ENCODE results near the gene SENP1. TPM values are rescaled to one million over a fixed set of nuclear protein-coding genes. Genes with fewer than 3 reads are reported as not detected.

Gene SENP1
- total RNA-seq, 2 experiments from 2014 or later = 44.4 to 61.8 TPM

DNA sequence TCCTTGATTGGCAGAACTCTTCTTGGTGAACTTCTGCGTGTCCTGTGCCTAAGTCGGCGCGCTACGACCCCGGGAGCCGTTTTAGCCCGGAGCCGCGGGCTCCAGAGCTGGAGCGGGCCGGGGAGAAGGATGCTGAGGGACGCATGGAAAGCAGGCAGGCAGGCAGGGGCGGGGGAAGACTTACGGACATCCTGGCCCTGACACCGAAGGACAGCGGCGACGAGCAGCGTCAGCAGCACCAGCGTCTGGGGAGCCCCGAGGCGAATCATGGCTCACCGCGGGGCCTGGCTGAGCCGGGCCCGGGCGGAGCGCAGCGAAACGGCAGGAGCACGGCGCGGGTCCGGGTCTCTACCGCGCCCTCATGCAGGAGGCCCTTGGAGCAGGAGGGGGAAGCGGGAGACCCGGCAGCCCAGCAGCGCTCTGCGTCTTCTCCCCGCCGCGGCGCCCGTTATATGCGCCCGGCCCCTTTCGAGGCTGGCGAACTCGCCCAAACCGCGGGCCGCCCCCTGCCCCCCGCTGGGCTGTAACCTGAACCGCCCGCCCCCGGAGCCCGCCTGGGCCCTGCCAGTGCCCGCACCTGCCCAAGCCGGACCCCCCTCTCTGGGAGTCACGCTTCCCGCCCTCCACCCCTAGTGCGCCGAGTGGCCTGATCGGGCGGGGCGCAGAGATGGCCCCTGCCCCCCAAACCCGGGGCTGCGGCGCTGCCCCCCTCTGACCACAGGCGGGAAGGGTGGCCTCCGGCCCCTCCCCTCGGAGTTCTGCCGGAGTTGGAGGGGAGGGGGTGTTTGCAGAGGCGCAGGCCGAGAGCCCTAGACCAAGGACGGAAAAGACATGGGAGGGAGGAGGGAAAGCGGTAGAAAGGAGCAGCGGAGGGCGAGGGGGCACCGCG lies 101.6 kb downstream of the SENP1 start, which contains the start of gene COL2A1:
Gene COL2A1 (minus strand): TSS at position 424 of the 889 bp plus-strand sequence. CDS start 155 bp downstream, at position 269.
- no peak within 1 kb of the TSS for H3K27ac Mint-ChIP-seq
- peaks cover 77% of the 10 kb centered on the region for H3K27me3 Mint-ChIP-seq
- H3K4me3 Mint-ChIP-seq = peak within 1 kb of the TSS; percentile 53
- peaks cover 32% of the 10 kb centered on the region for H3K4me1 Mint-ChIP-seq
- H3K36me3 Mint-ChIP-seq (ENCODE audit: low read depth) = no peaks in the 10 kb centered on the region
- ChIA-PET POLR2A (interaction anchor here (0.6 kb wide), 1 partner anchor 680 kb away, joined by 3 read pairs; no protein-coding TSS in a partner anchor), CTCF (interaction anchor here (0.5 to 1.2 kb wide), 4 partner anchors 11 to 367 kb away, joined by 3 read pairs; no protein-coding TSS in a partner anchor)
- intact Hi-C loops (cut with DNase I, micrococcal nuclease) = loop anchor here (5.0 to 10.0 kb wide), 3 partner anchors 178 to 971 kb away; partner anchors contain the start of genes CCDC184 (in 2 of the 2), WNT1 (in 1 of the 2) and WNT10B (in 1 of the 2)
- no peaks in the 10 kb centered on the region for H3K9me3 Mint-ChIP-seq (ENCODE audit: low read depth)
- peak; percentile 62 for ATAC-seq
- peak; percentile 58 for DNase-seq

GRCh38 chr12:48003226-48004052 lies 102.4 kb downstream of the SENP1 start:
- Mint-ChIP-seq H3K4me1 (peaks cover 32% of the 10 kb centered on the region), H3K4me3 (peak overlapping the region; percentile 53), H3K27me3 (peaks cover 78% of the 10 kb centered on the region), H3K27ac (no peak overlapping the region), H3K9me3 (ENCODE audit: low read depth) (no peaks in the 10 kb centered on the region), H3K36me3 (ENCODE audit: low read depth) (no peaks in the 10 kb centered on the region)
- DNase-seq (peak; percentile 42), ATAC-seq (peak; percentile 27)
- ChIA-PET POLR2A (interaction anchor here (0.6 kb wide), 1 partner anchor 681 kb away, joined by 3 read pairs; no protein-coding TSS in a partner anchor), CTCF (interaction anchor here (0.5 to 0.8 kb wide), 2 partner anchors 10 to 29 kb away, joined by 3 read pairs; no protein-coding TSS in a partner anchor)
- intact Hi-C loops (cut with DNase I, micrococcal nuclease) = loop anchor here (5.0 to 10.0 kb wide), 3 partner anchors 179 to 971 kb away; partner anchors contain the start of genes CCDC184 (in 2 of the 2), WNT1 (in 1 of the 2) and WNT10B (in 1 of the 2)

DNA sequence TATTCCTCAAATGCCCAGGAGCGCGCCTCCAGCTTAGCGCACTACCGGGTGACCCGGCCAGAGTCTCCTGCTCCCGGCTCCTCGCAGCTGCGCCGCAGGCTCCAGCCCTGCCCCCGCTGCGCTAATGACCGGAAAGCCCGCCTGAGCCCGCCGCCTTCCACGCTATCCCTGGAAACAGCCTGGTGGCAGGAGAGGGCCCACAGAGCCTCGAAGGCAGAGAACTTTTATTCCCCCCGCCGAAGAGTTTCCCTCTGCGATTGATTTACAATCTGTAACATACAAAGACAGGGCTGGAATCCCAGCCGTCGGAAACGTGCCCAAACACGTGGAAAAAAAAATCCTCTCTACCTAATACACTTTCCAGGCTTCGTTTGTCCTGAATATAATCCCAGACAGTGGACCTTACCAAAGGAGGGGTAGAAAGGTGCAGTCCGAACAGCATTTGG lies 103.1 kb downstream of the SENP1 start:
- H3K27ac Mint-ChIP-seq = no peak overlapping the region
- ChIA-PET CTCF (no interaction called here), POLR2A (no interaction called here)
- H3K36me3 Mint-ChIP-seq (ENCODE audit: low read depth) = no peaks in the 10 kb centered on the region
- no peak for DNase-seq
- H3K9me3 Mint-ChIP-seq (ENCODE audit: low read depth) = no peaks in the 10 kb centered on the region
- no peak for ATAC-seq
- H3K27me3 Mint-ChIP-seq = peaks cover 78% of the 10 kb centered on the region
- intact Hi-C loops (cut with DNase I, micrococcal nuclease) = loop anchor here (5.0 to 10.0 kb wide), 3 partner anchors 180 to 972 kb away; partner anchors contain the start of genes CCDC184 (in 2 of the 2), WNT1 (in 1 of the 2) and WNT10B (in 1 of the 2)
- H3K4me1 Mint-ChIP-seq = peaks cover 32% of the 10 kb centered on the region
- peak overlapping the region; percentile 53 for H3K4me3 Mint-ChIP-seq

- H3K4me1 Mint-ChIP-seq = peaks cover 32% of the 10 kb centered on the region
- H3K27me3 Mint-ChIP-seq = peaks cover 78% of the 10 kb centered on the region
- H3K9me3 Mint-ChIP-seq (ENCODE audit: low read depth) = no peaks in the 10 kb centered on the region
- POLR2A ChIA-PET = no interaction called here
- no peaks in the 10 kb centered on the region for H3K36me3 Mint-ChIP-seq (ENCODE audit: low read depth)
- no peak overlapping the region for H3K27ac Mint-ChIP-seq
- peak overlapping the region; percentile 65 for H3K4me3 Mint-ChIP-seq
- DNase-seq (no peak), ATAC-seq (no peak)
- intact Hi-C loops (cut with DNase I, micrococcal nuclease) = loop anchor here (5.0 to 10.0 kb wide), 3 partner anchors 180 to 972 kb away; partner anchors contain the start of genes CCDC184 (in 2 of the 2), WNT1 (in 1 of the 2) and WNT10B (in 1 of the 2)
- CTCF ChIA-PET = no interaction called here
Observed at GRCh38 chr12:48002414-48002730, 103.5 kb downstream of the SENP1 start.

- Mint-ChIP-seq H3K27me3 (peaks cover 76% of the 10 kb centered on the region), H3K27ac (no peak overlapping the region), H3K4me3 (peak overlapping the region; percentile 65), H3K36me3 (ENCODE audit: low read depth) (no peaks in the 10 kb centered on the region), H3K4me1 (peaks cover 32% of the 10 kb centered on the region), H3K9me3 (ENCODE audit: low read depth) (no peaks in the 10 kb centered on the region)
- intact Hi-C loops (cut with DNase I, micrococcal nuclease) = loop anchor here (2.0 to 10.0 kb wide), 4 partner anchors 39 to 973 kb away; partner anchors contain the start of genes CCDC184 (in 2 of the 2), TMEM106C (in 1 of the 2), WNT1 (in 1 of the 2) and WNT10B (in 1 of the 2)
- CTCF ChIA-PET = interaction anchor here (0.8 kb wide), 1 partner anchor 96 kb away, joined by 3 read pairs; no protein-coding TSS in a partner anchor
- POLR2A ChIA-PET = no interaction called here
- ATAC-seq = peak; percentile 27
- peak; percentile 24 for DNase-seq
Observed at GRCh38 chr12:48001505-48002413, 104.1 kb downstream of the SENP1 start.

DNA sequence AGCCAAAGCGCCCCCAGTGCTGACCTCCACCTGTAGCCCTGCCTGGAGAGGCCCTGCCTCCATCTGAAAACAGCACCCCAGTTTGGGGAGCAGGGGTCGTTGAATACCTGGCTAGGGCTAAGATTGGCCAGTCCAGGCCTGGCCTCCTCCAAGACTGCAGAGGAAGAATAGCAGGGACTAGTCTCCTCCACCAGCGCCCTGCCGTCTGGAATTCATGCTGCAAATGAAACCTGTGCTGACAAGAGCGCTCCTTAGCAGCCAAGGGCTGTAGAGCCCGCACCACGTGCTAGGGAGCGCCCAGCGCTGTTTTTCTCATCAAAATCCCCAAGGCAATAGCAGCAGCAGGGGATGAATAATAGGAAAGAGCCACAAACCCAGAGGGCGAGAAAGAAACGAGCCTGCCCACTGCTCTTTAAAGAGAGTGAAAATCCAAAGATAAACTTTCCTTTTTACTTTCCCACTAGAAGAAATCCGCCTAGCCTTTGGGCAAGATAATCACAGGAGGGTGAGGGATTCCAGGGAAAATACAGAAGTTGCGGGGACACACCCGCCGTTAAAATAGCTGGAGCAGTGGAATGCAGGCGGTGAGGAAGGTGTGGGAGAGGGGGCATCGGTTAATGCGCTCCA lies 104.9 kb downstream of the SENP1 start:
- ChIA-PET CTCF (interaction anchor here (0.8 kb wide), 1 partner anchor 95 kb away, joined by 3 read pairs; no protein-coding TSS in a partner anchor), POLR2A (no interaction called here)
- Mint-ChIP-seq H3K27me3 (peaks cover 73% of the 10 kb centered on the region), H3K4me1 (peaks cover 32% of the 10 kb centered on the region), H3K36me3 (ENCODE audit: low read depth) (no peaks in the 10 kb centered on the region), H3K27ac (no peak overlapping the region), H3K4me3 (peak overlapping the region; percentile 65), H3K9me3 (ENCODE audit: low read depth) (no peaks in the 10 kb centered on the region)
- intact Hi-C loops (cut with DNase I, micrococcal nuclease) = loop anchor here (2.0 to 10.0 kb wide), 4 partner anchors 38 to 974 kb away; partner anchors contain the start of genes CCDC184 (in 2 of the 2), TMEM106C (in 1 of the 2), WNT1 (in 1 of the 2) and WNT10B (in 1 of the 2)
- peak; percentile 30 for DNase-seq
- ATAC-seq = peak; percentile 27

DNA sequence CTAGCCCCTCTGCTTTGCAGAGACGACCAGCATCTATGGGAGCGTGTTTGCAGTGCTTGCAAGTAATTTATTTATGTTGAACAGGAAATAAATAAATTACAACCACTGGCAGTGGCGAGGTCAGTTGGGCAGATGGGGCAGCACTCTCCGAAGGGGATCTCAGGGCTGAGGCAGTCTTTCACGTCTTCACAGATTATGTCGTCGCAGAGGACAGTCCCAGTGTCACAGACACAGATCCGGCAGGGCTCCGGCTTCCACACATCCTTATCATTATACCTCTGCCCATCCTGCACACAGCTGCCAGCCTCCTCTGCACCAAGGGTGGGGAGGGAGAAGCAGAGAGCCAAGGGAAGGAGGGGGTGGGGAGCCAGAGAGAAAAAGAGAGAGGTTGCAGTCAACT lies 106.1 kb downstream of the SENP1 start:
- no peak for ATAC-seq
- Mint-ChIP-seq H3K36me3 (ENCODE audit: low read depth) (no peaks in the 10 kb centered on the region), H3K9me3 (ENCODE audit: low read depth) (no peaks in the 10 kb centered on the region), H3K27me3 (peaks cover 71% of the 10 kb centered on the region), H3K27ac (no peak overlapping the region), H3K4me3 (no peak overlapping the region), H3K4me1 (peaks cover 32% of the 10 kb centered on the region)
- DNase-seq = no peak
- POLR2A ChIA-PET = no interaction called here
- intact Hi-C loops (cut with DNase I, micrococcal nuclease) = loop anchor here (2.0 to 10.0 kb wide), 4 partner anchors 37 to 975 kb away; partner anchors contain the start of genes CCDC184 (in 2 of the 2), TMEM106C (in 1 of the 2), WNT1 (in 1 of the 2) and WNT10B (in 1 of the 2)
- CTCF ChIA-PET = interaction anchor here (1.0 kb wide), 1 partner anchor 9 kb away, joined by 3 read pairs; no protein-coding TSS in a partner anchor

DNA sequence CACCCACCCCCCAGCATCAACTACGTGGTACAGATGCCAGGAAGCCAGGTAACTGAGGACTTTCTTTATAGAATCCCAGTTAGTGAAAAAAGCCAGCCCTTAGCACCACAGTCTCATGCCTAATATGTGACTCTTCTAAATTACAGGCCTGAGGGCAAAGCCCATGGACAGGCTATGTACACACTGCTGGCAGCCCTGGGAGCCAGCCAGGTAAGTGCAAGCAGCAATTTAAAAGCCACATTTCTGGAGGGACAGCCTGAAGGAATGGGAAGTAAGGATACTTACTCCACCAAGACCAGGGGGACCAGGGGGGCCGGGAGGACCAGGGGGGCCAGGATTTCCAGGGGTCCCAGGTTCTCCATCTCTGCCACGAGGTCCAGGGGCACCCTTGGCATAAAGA lies 108.6 kb downstream of the SENP1 start:
- POLR2A ChIA-PET = no interaction called here
- DNase-seq (no peak), ATAC-seq (no peak)
- H3K27me3 Mint-ChIP-seq = peaks cover 58% of the 10 kb centered on the region
- intact Hi-C loops (cut with DNase I, micrococcal nuclease) = no loop called here
- no peaks in the 10 kb centered on the region for H3K36me3 Mint-ChIP-seq (ENCODE audit: low read depth)
- CTCF ChIA-PET = no interaction called here
- no peak overlapping the region for H3K27ac Mint-ChIP-seq
- H3K4me3 Mint-ChIP-seq = no peak overlapping the region
- peaks cover 13% of the 10 kb centered on the region for H3K4me1 Mint-ChIP-seq
- no peaks in the 10 kb centered on the region for H3K9me3 Mint-ChIP-seq (ENCODE audit: low read depth)

GRCh38 chr12:47995981-47996401 lies 109.9 kb downstream of the SENP1 start:
- Mint-ChIP-seq H3K27ac (no peak overlapping the region), H3K4me3 (no peak overlapping the region), H3K36me3 (ENCODE audit: low read depth) (no peaks in the 10 kb centered on the region), H3K4me1 (peaks cover 1% of the 10 kb centered on the region), H3K27me3 (peaks cover 45% of the 10 kb centered on the region), H3K9me3 (ENCODE audit: low read depth) (no peaks in the 10 kb centered on the region)
- intact Hi-C loops (cut with DNase I, micrococcal nuclease) = no loop called here
- ATAC-seq = no peak
- DNase-seq = no peak
- ChIA-PET POLR2A (no interaction called here), CTCF (interaction anchor here (0.5 to 0.7 kb wide), 2 partner anchors 81 to 83 kb away, joined by 3 read pairs; no protein-coding TSS in a partner anchor)
